Measurements from ENCODE around the gene MUC5B. TPM values are rescaled to one million over a fixed set of nuclear protein-coding genes. Genes with fewer than 3 reads are reported as not detected.

Gene MUC5B
- total RNA-seq, 1 donor from 2014 or later = not detected

DNA sequence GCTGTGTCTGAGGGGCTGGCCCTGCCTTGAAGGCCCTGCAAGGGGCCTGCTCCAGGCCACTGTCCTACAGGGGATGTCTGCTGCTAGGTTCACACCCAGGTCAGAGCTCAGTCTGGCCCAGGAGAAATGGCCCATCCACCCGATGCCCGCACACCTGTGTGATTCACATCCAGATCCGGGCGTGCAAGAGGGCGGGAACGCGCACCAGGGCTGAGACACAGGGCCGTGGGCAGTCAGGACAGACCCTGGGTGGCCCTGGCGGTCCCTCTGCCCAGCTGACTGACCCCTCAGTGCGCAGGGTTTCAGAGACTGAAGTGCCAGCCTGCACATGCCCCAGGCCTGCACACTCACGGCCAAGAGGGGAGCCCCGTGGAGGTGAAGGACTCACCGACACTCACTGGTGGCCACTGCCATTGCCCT is 79.2 kb downstream of the MUC5B start:
- H3K36me3 Mint-ChIP-seq = peaks cover 1% of the 10 kb centered on the region
- H3K4me2 ChIP-seq = no peak overlapping the region
- peaks cover 9% of the 10 kb centered on the region for H3F3A ChIP-seq (ENCODE audit: low read depth)
- H3K9me3 ChIP-seq (ENCODE audit: low read depth) = no peaks in the 10 kb centered on the region
- H3K4me1 ChIP-seq = peaks cover 9% of the 10 kb centered on the region
- no peaks in the 10 kb centered on the region for H3K27me3 ChIP-seq
- peaks cover 48% of the 10 kb centered on the region for H3K79me2 ChIP-seq (ENCODE audit: low read depth)
- peaks cover 25% of the 10 kb centered on the region for H3K4me1 Mint-ChIP-seq
- TF ChIP-seq, protein P1, sequence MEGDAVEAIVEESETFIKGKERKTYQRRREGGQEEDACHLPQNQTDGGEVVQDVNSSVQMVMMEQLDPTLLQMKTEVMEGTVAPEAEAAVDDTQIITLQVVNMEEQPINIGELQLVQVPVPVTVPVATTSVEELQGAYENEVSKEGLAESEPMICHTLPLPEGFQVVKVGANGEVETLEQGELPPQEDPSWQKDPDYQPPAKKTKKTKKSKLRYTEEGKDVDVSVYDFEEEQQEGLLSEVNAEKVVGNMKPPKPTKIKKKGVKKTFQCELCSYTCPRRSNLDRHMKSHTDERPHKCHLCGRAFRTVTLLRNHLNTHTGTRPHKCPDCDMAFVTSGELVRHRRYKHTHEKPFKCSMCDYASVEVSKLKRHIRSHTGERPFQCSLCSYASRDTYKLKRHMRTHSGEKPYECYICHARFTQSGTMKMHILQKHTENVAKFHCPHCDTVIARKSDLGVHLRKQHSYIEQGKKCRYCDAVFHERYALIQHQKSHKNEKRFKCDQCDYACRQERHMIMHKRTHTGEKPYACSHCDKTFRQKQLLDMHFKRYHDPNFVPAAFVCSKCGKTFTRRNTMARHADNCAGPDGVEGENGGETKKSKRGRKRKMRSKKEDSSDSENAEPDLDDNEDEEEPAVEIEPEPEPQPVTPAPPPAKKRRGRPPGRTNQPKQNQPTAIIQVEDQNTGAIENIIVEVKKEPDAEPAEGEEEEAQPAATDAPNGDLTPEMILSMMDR (IDR thresholded peaks at IDR 0.05) = no peak
- TF ChIP-seq EZH2 (IDR thresholded peaks at IDR 0.05) (no peak), EZH2phosphoT487 (IDR thresholded peaks at IDR 0.05) (no peak)
- H3K9me3 Mint-ChIP-seq = no peaks in the 10 kb centered on the region
- H3K27me3 Mint-ChIP-seq (ENCODE audit: insufficient read depth, low read depth) = peaks cover 2% of the 10 kb centered on the region
- no peaks in the 10 kb centered on the region for H3K36me3 ChIP-seq
- no peak overlapping the region for H3K27ac Mint-ChIP-seq
- no peak overlapping the region for H2AFZ ChIP-seq (replicated peaks)
- no peak overlapping the region for H3K9ac ChIP-seq
- peaks cover 53% of the 10 kb centered on the region for H4K20me1 ChIP-seq (ENCODE audit: low read depth)
- no peak for DNase-seq (ENCODE audit: low spot score)
- no peak overlapping the region for H3K27ac ChIP-seq
- H3K4me3 Mint-ChIP-seq = no peak overlapping the region
- H3K4me3 ChIP-seq = no peak overlapping the region

DNA sequence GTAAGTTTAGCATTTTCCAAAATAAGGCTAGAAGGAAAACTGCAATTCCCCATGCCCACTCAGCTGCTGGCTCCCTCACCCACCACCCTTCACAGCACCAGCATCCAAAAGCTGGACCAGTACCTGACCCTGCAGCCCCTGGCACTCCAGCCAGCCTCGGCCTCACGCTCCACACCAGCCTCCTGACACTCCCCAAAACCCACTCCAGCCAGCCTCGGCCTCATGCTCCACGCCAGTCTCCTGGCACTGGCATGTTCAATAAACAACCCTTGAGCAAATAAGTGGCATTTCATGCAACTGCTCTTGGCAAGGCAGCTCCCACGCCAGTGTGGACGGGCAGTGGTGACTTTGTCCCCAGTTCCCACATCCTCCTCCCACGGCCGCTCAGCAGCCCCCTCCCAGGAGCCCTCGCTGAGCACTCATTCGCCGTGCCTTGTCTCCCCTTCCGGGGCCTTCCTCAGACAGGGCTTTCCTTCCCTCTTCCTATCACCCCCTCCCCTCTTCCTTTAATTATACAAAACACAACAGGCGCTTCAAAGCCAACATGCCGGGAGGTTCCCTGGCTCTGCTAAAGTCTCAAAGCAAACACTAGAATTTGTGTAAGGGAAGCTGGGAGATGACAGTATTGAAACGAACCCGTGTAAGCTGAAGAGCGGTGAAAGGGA is 79.7 kb downstream of the MUC5B start:
- Histone ChIP-seq H3K79me2 (ENCODE audit: low read depth) (peaks cover 50% of the 10 kb centered on the region), H3K27me3 (no peaks in the 10 kb centered on the region), H3K4me3 (no peak overlapping the region), H3K4me2 (peak overlapping the region; percentile 38), H2AFZ (replicated peaks) (no peak overlapping the region), H3K27ac (peak overlapping the region; percentile 54), H3F3A (ENCODE audit: low read depth) (peaks cover 9% of the 10 kb centered on the region), H4K20me1 (ENCODE audit: low read depth) (peaks cover 53% of the 10 kb centered on the region), H3K9ac (no peak overlapping the region), H3K9me3 (ENCODE audit: low read depth) (no peaks in the 10 kb centered on the region), H3K36me3 (no peaks in the 10 kb centered on the region), H3K4me1 (peaks cover 9% of the 10 kb centered on the region)
- peaks cover 1% of the 10 kb centered on the region for H3K36me3 Mint-ChIP-seq
- H3K27ac Mint-ChIP-seq = peak overlapping the region; percentile 21
- no peak overlapping the region for H3K4me3 Mint-ChIP-seq
- DNase-seq (ENCODE audit: low spot score) = no peak
- H3K27me3 Mint-ChIP-seq (ENCODE audit: insufficient read depth, low read depth) = peaks cover 2% of the 10 kb centered on the region
- no peak for TF ChIP-seq EZH2phosphoT487 (IDR thresholded peaks at IDR 0.05)
- TF ChIP-seq, protein P1 (IDR thresholded peaks at IDR 0.05) = no peak
- no peak for TF ChIP-seq EZH2 (IDR thresholded peaks at IDR 0.05)
- H3K9me3 Mint-ChIP-seq = no peaks in the 10 kb centered on the region
- H3K4me1 Mint-ChIP-seq = peaks cover 25% of the 10 kb centered on the region

DNA sequence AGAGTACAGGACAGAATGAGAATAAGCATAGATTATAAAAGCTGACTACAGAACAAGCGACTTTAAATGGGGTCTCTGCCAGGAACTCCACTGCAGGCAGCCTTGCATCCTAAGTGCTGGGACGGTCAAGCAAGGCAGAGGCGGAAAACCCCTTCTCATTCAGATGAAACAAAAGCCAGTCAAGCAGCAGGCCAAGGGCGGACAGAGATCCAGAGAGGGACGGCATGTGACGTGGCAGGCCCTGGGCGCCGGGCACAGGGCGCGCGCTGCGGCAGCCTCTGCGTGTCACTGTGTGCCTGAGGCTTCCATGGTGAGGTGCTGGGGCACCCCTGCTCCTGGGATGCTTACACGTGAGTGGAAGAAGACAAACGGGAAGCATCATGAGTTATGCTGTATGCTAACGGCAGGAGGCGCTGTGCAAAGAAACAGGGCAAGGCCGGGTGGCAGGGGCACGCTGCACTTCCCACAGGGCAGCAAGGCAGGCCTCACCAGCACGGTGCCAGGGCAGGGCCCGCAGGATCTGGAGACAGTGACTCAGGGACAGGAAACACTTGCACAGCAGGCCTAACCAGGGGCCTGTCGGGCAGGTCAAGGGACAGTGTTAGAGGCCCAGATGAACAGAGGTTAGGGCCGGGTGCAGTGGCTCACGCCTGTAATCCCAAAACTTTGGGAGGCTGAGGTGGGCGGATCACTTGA is 80.4 kb downstream of the MUC5B start:
- no peak overlapping the region for H3K9ac ChIP-seq
- H3K4me2 ChIP-seq = peak overlapping the region; percentile 38
- peak overlapping the region; percentile 54 for H3K27ac ChIP-seq
- Mint-ChIP-seq H3K4me3 (no peak overlapping the region), H3K36me3 (peaks cover 1% of the 10 kb centered on the region), H3K9me3 (no peaks in the 10 kb centered on the region), H3K27ac (peak overlapping the region; percentile 0), H3K4me1 (peaks cover 29% of the 10 kb centered on the region), H3K27me3 (ENCODE audit: insufficient read depth, low read depth) (peaks cover 2% of the 10 kb centered on the region)
- H3K27me3 ChIP-seq = no peaks in the 10 kb centered on the region
- peak; percentile 57 for DNase-seq (ENCODE audit: low spot score)
- peaks cover 54% of the 10 kb centered on the region for H3K79me2 ChIP-seq (ENCODE audit: low read depth)
- H3K9me3 ChIP-seq (ENCODE audit: low read depth) = no peaks in the 10 kb centered on the region
- no peak overlapping the region for H2AFZ ChIP-seq (replicated peaks)
- H3F3A ChIP-seq (ENCODE audit: low read depth) = peaks cover 9% of the 10 kb centered on the region
- TF ChIP-seq, protein P1 (IDR thresholded peaks at IDR 0.05) = peak; percentile 58
- TF ChIP-seq EZH2 (IDR thresholded peaks at IDR 0.05) (no peak), EZH2phosphoT487 (IDR thresholded peaks at IDR 0.05) (no peak)
- no peak overlapping the region for H3K4me3 ChIP-seq
- peaks cover 53% of the 10 kb centered on the region for H4K20me1 ChIP-seq (ENCODE audit: low read depth)
- peaks cover 9% of the 10 kb centered on the region for H3K4me1 ChIP-seq
- no peaks in the 10 kb centered on the region for H3K36me3 ChIP-seq

All from neural progenitor cell (in vitro differentiated cells).